SKM-1 (cell line): ENCODE measurements around the gene MYL6.
A peak's percentile ranks its signal among the peaks of the same experiment; 100 is the strongest.

Source experiments
- DNase-seq: peaks from one replicate; lab custom pipeline; 2025; ENCODE audit not compliant: unreplicated experiment; lab: John Stamatoyannopoulos, UW

The MYL6 gene

GRCh38 chr12:56129206-56129941 is 28.8 kb upstream of the MYL6 start:
- DNase-seq, result no peak

- DNase-seq, result no peak
Observed at GRCh38 chr12:56129942-56130495, 28.1 kb upstream of the MYL6 start.

- no peak for DNase-seq
Observed at GRCh38 chr12:56130876-56131275, 27.3 kb upstream of the MYL6 start.

- DNase-seq, result no peak
Observed at GRCh38 chr12:56134897-56135296, 23.3 kb upstream of the MYL6 start.

- DNase-seq, result no peak
Observed at GRCh38 chr12:56137853-56138571, 20.1 kb upstream of the MYL6 start.

GRCh38 chr12:56141946-56142784 is 16.0 kb upstream of the MYL6 start:
- no peak for DNase-seq

- DNase-seq, result no peak
Observed at GRCh38 chr12:56143217-56143616, 14.9 kb upstream of the MYL6 start.

GRCh38 chr12:56143870-56144269 is 14.3 kb upstream of the MYL6 start:
- no peak for DNase-seq

- DNase-seq, result no peak
Observed at GRCh38 chr12:56145217-56145616, 12.9 kb upstream of the MYL6 start.

- DNase-seq, result no peak
Observed at GRCh38 chr12:56146492-56147460, 11.4 kb upstream of the MYL6 start.

- DNase-seq, result no peak
Observed at GRCh38 chr12:56150563-56150962, 7.6 kb upstream of the MYL6 start.

- DNase-seq, result no peak
Observed at GRCh38 chr12:56151672-56152131, 6.5 kb upstream of the MYL6 start.

- peak; percentile 35 for DNase-seq
Observed at GRCh38 chr12:56152132-56152755, 5.9 kb upstream of the MYL6 start, which contains the start of gene MYL6B. TSS of gene MYL6B (plus strand) at chr12:56152587. CDS start at chr12:56153919, 1,332 bp downstream.

- no peak for DNase-seq
Observed at GRCh38 chr12:56152756-56153677, 5.1 kb upstream of the MYL6 start.

GRCh38 chr12:56153678-56154065 is 4.5 kb upstream of the MYL6 start:
- DNase-seq, result no peak

GRCh38 chr12:56154246-56154771 is 3.9 kb upstream of the MYL6 start:
- no peak for DNase-seq

- DNase-seq, result no peak
Observed at GRCh38 chr12:56154818-56155217, 3.3 kb upstream of the MYL6 start.

GRCh38 chr12:56155256-56155845 is 2.8 kb upstream of the MYL6 start:
- no peak for DNase-seq
